IMR-90 (cell line): ENCODE results near the gene TGFBR1.

Experiments
- BHLHE40 ChIP-seq: fragments of 150-350 bp; IDR thresholded peaks from 2 replicates; pipeline ENCODE4 v1.6.1; 2016; ENCODE audit warnings: mild to moderate bottlenecking, low read depth, low read length
- CEBPB ChIP-seq: IDR thresholded peaks from 2 replicates; pipeline ENCODE4 v1.6.1; 2012; ENCODE audit warnings: low read depth, low read length, improper control_type of control experiment
- CHD1 ChIP-seq: IDR thresholded peaks from 2 replicates; pipeline ENCODE4 v1.6.1; 2012; ENCODE audit warnings: low read depth, low read length, improper control_type of control experiment
- CTCF ChIP-seq: conservative IDR thresholded peaks from 2 replicates; pipeline ENCODE4 v1.5.1; 2012; ENCODE audit warnings: mild to moderate bottlenecking, low read depth, low read length, improper control_type of control experiment
- ELK1 ChIP-seq: fragments of 150-350 bp; IDR thresholded peaks from 2 replicates; pipeline ENCODE4 v1.6.1; 2016; ENCODE audit warnings: low read depth, mild to moderate bottlenecking, low read length, moderate library complexity, borderline replicate concordance
- MAFK ChIP-seq: IDR thresholded peaks from 2 replicates; pipeline ENCODE4 v1.6.1; 2012; ENCODE audit warnings: low read depth, low read length, improper control_type of control experiment
- MAZ ChIP-seq: IDR thresholded peaks from 2 replicates; pipeline ENCODE4 v1.6.1; 2012; ENCODE audit warnings: low read depth, mild to moderate bottlenecking, low read length, improper control_type of control experiment, moderate library complexity, borderline replicate concordance
- NFE2L2 ChIP-seq: fragments of 150-350 bp; IDR thresholded peaks from 2 replicates; pipeline ENCODE4 v1.6.1; 2016; ENCODE audit warnings: low read depth, mild to moderate bottlenecking, low read length
- POLR2A ChIP-seq: IDR thresholded peaks from 2 replicates; pipeline ENCODE4 v1.6.1; 2012; ENCODE audit warnings: mild to moderate bottlenecking, low read depth, low read length
- RAD21 ChIP-seq: IDR thresholded peaks from 2 replicates; pipeline ENCODE4 v1.6.1; 2012; ENCODE audit warnings: low read length, improper control_type of control experiment
- RCOR1 ChIP-seq: IDR thresholded peaks from 2 replicates; pipeline ENCODE4 v1.6.1; 2012; ENCODE audit warnings: mild to moderate bottlenecking, low read length, improper control_type of control experiment; ENCODE audit not compliant: insufficient replicate concordance
- RFX5 ChIP-seq: IDR thresholded peaks from 2 replicates; pipeline ENCODE4 v1.8.0; 2012; ENCODE audit warnings: low read depth, mild to moderate bottlenecking, low read length, moderate library complexity
- SMC3 ChIP-seq: fragments of 150-350 bp; IDR thresholded peaks from 2 replicates; pipeline ENCODE4 v1.6.1; 2016; ENCODE audit warnings: low read depth, mild to moderate bottlenecking, antibody characterized with exemption, low read length, moderate library complexity
- USF2 ChIP-seq: fragments of 150-350 bp; IDR thresholded peaks from 2 replicates; pipeline ENCODE4 v1.6.1; 2017; ENCODE audit warnings: mild to moderate bottlenecking, antibody characterized with exemption, low read length, low read depth

GRCh38 chr9:99171225-99172123 is 66.6 kb downstream of the TGFBR1 start:
- TF ChIP-seq CTCF (no peak), USF2 (no peak), POLR2A (no peak), RAD21 (no peak), CHD1 (no peak), RFX5 (no peak), BHLHE40 (no peak), CEBPB (no peak), SMC3 (no peak), MAZ (no peak), MAFK (no peak), RCOR1 (no peak), NFE2L2 (no peak), ELK1 (no peak)
